GM12878 (cell line): ENCODE measurements around the gene DHRS7C. TPM values are rescaled to one million over a fixed set of nuclear protein-coding genes. Genes with fewer than 3 reads are reported as not detected.

ENCODE experiments used
- ATAC-seq: fragments of 200-7000 bp; cut with Tn5 transposase; 3 replicates; pipeline ENCODE4 v1.9.1; 2020; ENCODE audit warnings: mild to moderate bottlenecking, moderate library complexity
- BruUV-seq: library from RNA; stranded (reverse); fragments of 400-500 nt; replicated peaks from 2 replicates; lab custom pipeline; 2021; lab: Mats Ljungman, UMichigan
- CTCF ChIA-PET: fragments of 300-600 bp; sonication (Branson Sonifier 250); formaldehyde crosslinking; extraction: SDS; loops from one replicate; lab custom pipeline; 2021; ENCODE audit warnings: inconsistent platforms; lab: Yijun Ruan, JAX
- POLR2A ChIA-PET: fragments of 350-600 bp; formaldehyde crosslinking; extraction: SDS; loops from one replicate; lab custom pipeline; 2021; ENCODE audit warnings: inconsistent platforms; lab: Charles Lee
- RAD21 ChIA-PET: fragments of 300-600 bp; sonication (Branson Sonifier 250); formaldehyde crosslinking; loops from one replicate; lab custom pipeline; 2023; ENCODE audit warnings: antibody characterized with exemption; ENCODE audit not compliant: unreplicated experiment; lab: Charles Lee
- SMC1A ChIA-PET: fragments of 300-600 bp; sonication (Branson Sonifier 250); formaldehyde crosslinking; loops from one replicate; lab custom pipeline; 2023; ENCODE audit not compliant: unreplicated experiment, uncharacterized antibody; lab: Charles Lee
- DNase-seq: peaks from one replicate; pipeline ENCODE4 v3.0.0-alpha.2; 2011; ENCODE audit warnings: low read depth, low spot score
- FAIRE-seq: peaks from 3 replicates; lab custom pipeline; 2011; peaks lifted over from hg19 to GRCh38; lab: Jason Lieb, UNC
- H2AFZ ChIP-seq: 2 replicates; pipeline ENCODE4 v1.6.0; 2011; ENCODE audit warnings: low read depth, low read length, control low read depth; ENCODE audit not compliant: control insufficient read depth
- H3K27ac ChIP-seq: 2 replicates; pipeline ENCODE4 v1.5.1; 2011; ENCODE audit warnings: control low read depth; ENCODE audit not compliant: control insufficient read depth, insufficient read depth
- H3K27me3 ChIP-seq, 2 experiments: replicated peaks in 1 of 2; 2 replicates each; pipeline versions ENCODE4 v1.6.0 to v1.6.1; 2011; ENCODE audit warnings: low read length in 1 of 2; ENCODE audit not compliant: control insufficient read depth in 2 of 2, insufficient read depth in 2 of 2
- H3K36me3 ChIP-seq, 2 experiments: 2 replicates each; pipeline ENCODE4 v1.5.1; 2011; ENCODE audit warnings: low read length in 1 of 2; ENCODE audit not compliant: control insufficient read depth in 2 of 2, insufficient read depth in 2 of 2
- H3K4me1 ChIP-seq: 2 replicates; pipeline ENCODE4 v1.6.1; 2011; ENCODE audit warnings: mild to moderate bottlenecking, low read length, moderate library complexity, mixed read lengths; ENCODE audit not compliant: control insufficient read depth, insufficient read depth
- H3K4me2 ChIP-seq: 2 replicates; pipeline ENCODE4 v1.6.0; 2011; ENCODE audit warnings: control low read depth; ENCODE audit not compliant: control insufficient read depth, insufficient read depth
- H3K4me3 ChIP-seq: fragments of 200-600 bp; sonication (generic); 2 replicates; pipeline ENCODE4 v1.5.1; 2016
- H3K79me2 ChIP-seq: 2 replicates; pipeline ENCODE4 v1.6.0; 2011; ENCODE audit warnings: low read length; ENCODE audit not compliant: control insufficient read depth, insufficient read depth
- H3K9ac ChIP-seq: 2 replicates; pipeline ENCODE4 v1.8.0; 2011; ENCODE audit warnings: low read length, control low read depth, mixed read lengths; ENCODE audit not compliant: control insufficient read depth, insufficient read depth
- H3K9me3 ChIP-seq: replicated peaks from 3 replicates; pipeline ENCODE4 v1.5.1; 2011; ENCODE audit warnings: mild to moderate bottlenecking, low read length; ENCODE audit not compliant: control insufficient read depth, insufficient read depth
- H4K20me1 ChIP-seq: 2 replicates; pipeline ENCODE4 v1.6.0; 2011; ENCODE audit not compliant: control insufficient read depth, insufficient read depth
- BCL11A ChIP-seq: IDR thresholded peaks from 2 replicates; pipeline ENCODE4 v1.6.1; 2011; ENCODE audit warnings: low read depth, low read length
- CBX5 ChIP-seq: sonication (generic); IDR thresholded peaks from 2 replicates; pipeline ENCODE4 v1.6.1; 2016; ENCODE audit warnings: low read depth, moderate library complexity, mild to moderate bottlenecking, inconsistent platforms
- CEBPB ChIP-seq, 2 experiments: fragments of 150-350 bp in 1 of 2; IDR thresholded peaks; 2 replicates each; pipeline ENCODE4 v1.6.1; 2012 to 2014; ENCODE audit warnings: low read depth in 2 of 2, low read length in 2 of 2, borderline replicate concordance in 1 of 2, inconsistent platforms in 1 of 2
- ESRRA ChIP-seq: IDR thresholded peaks from 2 replicates; pipeline ENCODE4 v1.6.1; 2012; ENCODE audit warnings: mild to moderate bottlenecking, low read length, improper control_type of control experiment
- KAT2A ChIP-seq: conservative IDR thresholded peaks from 2 replicates; pipeline ENCODE4 v1.6.1; 2011; ENCODE audit warnings: low read depth, low read length; ENCODE audit not compliant: control insufficient read depth
- MYC ChIP-seq: IDR thresholded peaks from 2 replicates; pipeline ENCODE4 v1.6.1; 2011; ENCODE audit warnings: mild to moderate bottlenecking, low read length, moderate library complexity, inconsistent platforms; ENCODE audit not compliant: insufficient read depth, insufficient replicate concordance, insufficient read length, severe bottlenecking
- NFXL1 ChIP-seq: fragments of 450-650 bp; IDR thresholded peaks from 2 replicates; pipeline ENCODE4 v1.6.1; 2017; ENCODE audit warnings: antibody characterized with exemption, mild to moderate bottlenecking, borderline replicate concordance
- NFYA ChIP-seq: IDR thresholded peaks from 2 replicates; pipeline ENCODE4 v1.6.1; 2011; ENCODE audit warnings: low read depth, mild to moderate bottlenecking, low read length, improper control_type of control experiment, borderline replicate concordance
- NFYB ChIP-seq: IDR thresholded peaks from 2 replicates; pipeline ENCODE4 v1.6.1; 2011; ENCODE audit warnings: low read depth, mild to moderate bottlenecking, low read length, improper control_type of control experiment, moderate library complexity; ENCODE audit not compliant: insufficient read depth
- NR2F1 ChIP-seq: fragments of 450-650 bp; conservative IDR thresholded peaks from 2 replicates; pipeline ENCODE4 v1.6.1; 2017; ENCODE audit warnings: mild to moderate bottlenecking
- NRF1 ChIP-seq: conservative IDR thresholded peaks from 2 replicates; pipeline ENCODE4 v1.6.1; 2011; ENCODE audit warnings: mild to moderate bottlenecking, low read depth, low read length, improper control_type of control experiment
- POU2F2 ChIP-seq: IDR thresholded peaks from 3 replicates; pipeline ENCODE4 v1.6.1; 2011; ENCODE audit warnings: low read depth, mild to moderate bottlenecking, low read length, borderline replicate concordance
- REST ChIP-seq: IDR thresholded peaks from 2 replicates; pipeline ENCODE4 v1.6.1; 2012; ENCODE audit warnings: mild to moderate bottlenecking, low read depth, low read length
- TCF3 ChIP-seq: IDR thresholded peaks from 2 replicates; pipeline ENCODE4 v1.6.1; 2012; ENCODE audit warnings: low read depth, mild to moderate bottlenecking, low read length, borderline replicate concordance; ENCODE audit not compliant: insufficient read depth
- ZNF274 ChIP-seq: IDR thresholded peaks from one replicate; pipeline ENCODE4 v1.8.0; 2011; ENCODE audit not compliant: insufficient read length, insufficient read depth
- WGBS: methylation state at CpG from one replicate; pipeline ENCODE4 v1.1.6; 2016; ENCODE audit warnings: low lambda C conversion rate; ENCODE audit not compliant: insufficient replicate concordance, insufficient coverage; ENCODE audit errors: missing lambda C conversion rate; 5-methylcytosine and 5-hydroxymethylcytosine counted together
- in situ Hi-C: fragments of 300-500 bp; cut with MboI; formaldehyde crosslinking; loops from 9 replicates; pipeline ENCODE4 v1.14.3; 2018; ENCODE audit warnings: mixed read lengths
- intact Hi-C: fragments of 100-400 bp; cut with micrococcal nuclease; formaldehyde crosslinking; loops from one replicate; pipeline ENCODE4 v1.14.2; 2022; ENCODE audit not compliant: unreplicated experiment
- polyA plus RNA-seq, 11 experiments: library from polyadenylated mRNA; depleted of rRNA in 4 of 11; unstranded in 6 of 11; stranded (reverse) in 5 of 11; fragments of >200 nt; fragmentation: Nextera tagmentation in 4 of 11; fragmentation: Illumina TruSeq in 1 of 11; extraction: Ambion mirVana in 4 of 11; extraction: Trizol in 1 of 11; gene quantifications; 1 replicate in 1 of 11; 2 replicates in 10 of 11; pipeline versions ENCODE4 v1.2.1 to v1.2.3, GENCODE V29; 2011 to 2016; ENCODE audit warnings: inconsistent platforms in 2 of 11, missing spikeins in 2 of 11, low read depth in 1 of 11
- total RNA-seq, 4 experiments: library from RNA; depleted of rRNA in 3 of 4; stranded (reverse); fragments of >200 nt in 3 of 4; fragmentation: Illumina TruSeq in 1 of 4; extraction: Trizol in 1 of 4; gene quantifications; 2 replicates each; pipeline versions ENCODE4 v1.2.1 to v1.2.3, GENCODE V29; 2013 to 2021

The DHRS7C gene
- total and polyA plus RNA-seq, 10 of the 15 experiments (the other 5 are each of a cell fraction or from before 2014, with no cell fraction given) = not detected

- ATAC-seq = no peak
- ChIA-PET RAD21 (no interaction called here), CTCF (no interaction called here), POLR2A (no interaction called here), SMC1A (no interaction called here)
- FAIRE-seq = no peak
- BruUV-seq = no TSS peak
- in situ Hi-C loops = no loop called here
- H3K36me3 ChIP-seq = no peaks in the 10 kb centered on the region
- no peak overlapping the region for H3K9ac ChIP-seq
- no peak overlapping the region for H3K4me2 ChIP-seq
- no peak for DNase-seq
- no peak overlapping the region for H2AFZ ChIP-seq
- no peaks in the 10 kb centered on the region for H3K4me1 ChIP-seq
- no peak for TF ChIP-seq ZNF274
- no peak for TF ChIP-seq TCF3
- TF ChIP-seq NFYA = no peak
- TF ChIP-seq NFXL1 = no peak
- no peak for TF ChIP-seq MYC
- TF ChIP-seq NR2F1 = no peak
- TF ChIP-seq KAT2A = no peak
- TF ChIP-seq NFYB = no peak
- TF ChIP-seq POU2F2 = no peak
- TF ChIP-seq, all 136 proteins: peak for 0
- no peak overlapping the region for H3K4me3 ChIP-seq
- no peaks in the 10 kb centered on the region for H3K9me3 ChIP-seq
- H3K27me3 ChIP-seq = no peaks in the 10 kb centered on the region
- 0% methylated on average over 4 of the region's 4 CpGs for WGBS
- no peaks in the 10 kb centered on the region for H3K79me2 ChIP-seq
- H4K20me1 ChIP-seq = no peaks in the 10 kb centered on the region
- intact Hi-C loops = no loop called here
- no peak overlapping the region for H3K27ac ChIP-seq
Measured at GRCh38 chr17:9790316-9790715, 1.1 kb downstream of the DHRS7C start.

GRCh38 chr17:9788601-9789000 is 2.8 kb downstream of the DHRS7C start:
- in situ Hi-C loops = no loop called here
- H3K4me1 ChIP-seq = no peaks in the 10 kb centered on the region
- H3K4me3 ChIP-seq = no peak overlapping the region
- no peak overlapping the region for H3K9ac ChIP-seq
- 60% methylated on average over 8 of the region's 8 CpGs for WGBS
- intact Hi-C loops = no loop called here
- H4K20me1 ChIP-seq = no peaks in the 10 kb centered on the region
- no peak overlapping the region for H2AFZ ChIP-seq
- H3K9me3 ChIP-seq = no peaks in the 10 kb centered on the region
- SMC1A ChIA-PET = no interaction called here
- POLR2A ChIA-PET = no interaction called here
- CTCF ChIA-PET = interaction anchor here (1.1 kb wide), 1 partner anchor 11 kb away, joined by 5 read pairs; no protein-coding TSS in a partner anchor
- TF ChIP-seq ESRRA (no peak), NRF1 (no peak), BCL11A (no peak), CBX5 (no peak), CEBPB (IDR thresholded peaks at IDR 0.05; ENCODE audit: borderline replicate concordance in 1 of 2, low read depth in 2 of 2, low read length in 2 of 2) (no peak), REST (no peak)
- TF ChIP-seq, all 136 proteins: peak for 0
- Histone ChIP-seq H3K27ac (no peak overlapping the region), H3K4me2 (no peak overlapping the region), H3K36me3 (no peaks in the 10 kb centered on the region), H3K79me2 (no peaks in the 10 kb centered on the region), H3K27me3 (no peaks in the 10 kb centered on the region)
- FAIRE-seq (no peak), ATAC-seq (no peak), DNase-seq (no peak)
- BruUV-seq = no TSS peak
- RAD21 ChIA-PET = no interaction called here
